Subcutaneous abdominal adipose tissue (tissue), 5 donors: Measurements from ENCODE around the gene SECISBP2.
A peak's percentile ranks its signal among the peaks of the same experiment; 100 is the strongest.

Experiments
- H3K27ac ChIP-seq: one replicate; pipeline ENCODE4 v1.7.0; 2013; ENCODE audit warnings: low read depth, mild to moderate bottlenecking, inconsistent platforms, low read length, moderate library complexity
- H3K27me3 ChIP-seq, 5 donors: one replicate each; pipeline ENCODE4 v1.7.0; 2013; ENCODE audit warnings: low read length in 5 of 5, inconsistent platforms in 1 of 5; ENCODE audit not compliant: control insufficient read depth in 5 of 5, insufficient read depth in 4 of 5
- H3K36me3 ChIP-seq, 5 donors: one replicate each; pipeline ENCODE4 v1.7.0; 2013; ENCODE audit warnings: low read length in 5 of 5; ENCODE audit not compliant: control insufficient read depth in 5 of 5, insufficient read depth in 5 of 5
- H3K4me1 ChIP-seq, 5 donors: one replicate each; pipeline ENCODE4 v1.7.0; 2013; ENCODE audit warnings: low read length in 5 of 5, mild to moderate bottlenecking in 3 of 5, moderate library complexity in 1 of 5; ENCODE audit not compliant: control insufficient read depth in 5 of 5, insufficient read depth in 5 of 5
- H3K4me3 ChIP-seq, 5 donors: one replicate each; pipeline ENCODE4 v1.7.0; 2013; ENCODE audit warnings: low read length in 5 of 5, low read depth in 1 of 5
- H3K9ac ChIP-seq, 5 donors: one replicate each; pipeline ENCODE4 v1.7.0; 2013; ENCODE audit warnings: low read length in 5 of 5, mild to moderate bottlenecking in 4 of 5, moderate library complexity in 3 of 5
- H3K9me3 ChIP-seq, 5 donors: one replicate each; pipeline ENCODE4 v1.7.0; 2013; ENCODE audit warnings: low read length in 5 of 5; ENCODE audit not compliant: control insufficient read depth in 5 of 5
- donor health status: healthy.
- donor health status: healthy.
- donor health status: healthy.
- donor health status: healthy.
- donor health status: healthy.

The SECISBP2 gene

DNA sequence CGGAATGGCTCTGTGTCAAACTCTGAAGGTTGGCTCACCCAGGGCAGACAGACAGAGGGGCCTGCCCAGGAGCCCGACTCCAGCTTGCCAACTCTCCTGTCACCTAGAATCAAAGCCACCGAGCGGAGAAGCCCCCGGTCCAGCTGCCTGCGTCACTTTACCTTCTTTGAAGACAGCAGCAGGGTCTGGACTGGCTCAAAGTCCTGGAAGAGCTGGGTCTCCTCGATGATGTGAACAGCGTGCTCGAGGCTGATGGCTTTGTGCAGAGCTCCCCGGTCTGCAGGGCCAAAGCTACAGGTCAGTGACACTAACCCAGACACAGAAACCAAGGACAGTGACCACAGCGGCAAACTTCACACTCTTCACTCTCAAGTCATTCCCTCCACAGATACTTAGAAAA lies 67.9 kb downstream of the SECISBP2 start:
- no peaks in the 10 kb centered on the region for H3K27me3 ChIP-seq
- no peak overlapping the region for H3K27ac ChIP-seq
- peaks cover 0 to 23% (median 2%) of the 10 kb centered on the region in 5 donors for H3K36me3 ChIP-seq
- H3K4me1 ChIP-seq: peaks cover 8 to 27% (median 20%) of the 10 kb centered on the region in 5 donors
- H3K9ac ChIP-seq: no peak overlapping the region
- no peak overlapping the region for H3K4me3 ChIP-seq
- H3K9me3 ChIP-seq: no peaks in the 10 kb centered on the region

DNA sequence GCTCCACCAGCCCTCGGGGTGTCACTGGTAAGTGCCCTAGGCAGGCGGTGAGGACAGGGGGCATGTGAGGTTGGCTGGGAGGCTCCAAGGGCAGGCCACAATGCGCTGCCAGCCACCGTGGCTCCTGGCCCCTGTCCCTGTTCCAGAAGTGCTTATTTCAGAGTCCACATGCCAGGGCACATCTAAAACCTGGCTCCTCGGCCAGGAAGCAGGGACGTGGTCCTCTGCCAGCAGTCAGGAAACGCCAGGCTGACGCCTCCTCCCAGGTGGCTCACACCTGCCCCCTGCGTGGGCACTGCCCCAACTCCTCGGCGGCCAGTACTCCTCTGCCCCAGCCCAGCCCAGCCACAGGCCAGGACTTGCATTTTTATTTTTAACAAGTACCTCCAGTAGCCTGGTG lies 68.5 kb downstream of the SECISBP2 start:
- H3K4me1 ChIP-seq: peaks cover 8 to 27% (median 20%) of the 10 kb centered on the region in 5 donors
- no peak overlapping the region for H3K9ac ChIP-seq
- H3K27ac ChIP-seq: peak overlapping the region; percentile 90
- no peaks in the 10 kb centered on the region for H3K9me3 ChIP-seq
- no peaks in the 10 kb centered on the region for H3K27me3 ChIP-seq
- no peak overlapping the region for H3K4me3 ChIP-seq
- H3K36me3 ChIP-seq: peaks cover 0 to 22% (median 2%) of the 10 kb centered on the region in 5 donors

DNA sequence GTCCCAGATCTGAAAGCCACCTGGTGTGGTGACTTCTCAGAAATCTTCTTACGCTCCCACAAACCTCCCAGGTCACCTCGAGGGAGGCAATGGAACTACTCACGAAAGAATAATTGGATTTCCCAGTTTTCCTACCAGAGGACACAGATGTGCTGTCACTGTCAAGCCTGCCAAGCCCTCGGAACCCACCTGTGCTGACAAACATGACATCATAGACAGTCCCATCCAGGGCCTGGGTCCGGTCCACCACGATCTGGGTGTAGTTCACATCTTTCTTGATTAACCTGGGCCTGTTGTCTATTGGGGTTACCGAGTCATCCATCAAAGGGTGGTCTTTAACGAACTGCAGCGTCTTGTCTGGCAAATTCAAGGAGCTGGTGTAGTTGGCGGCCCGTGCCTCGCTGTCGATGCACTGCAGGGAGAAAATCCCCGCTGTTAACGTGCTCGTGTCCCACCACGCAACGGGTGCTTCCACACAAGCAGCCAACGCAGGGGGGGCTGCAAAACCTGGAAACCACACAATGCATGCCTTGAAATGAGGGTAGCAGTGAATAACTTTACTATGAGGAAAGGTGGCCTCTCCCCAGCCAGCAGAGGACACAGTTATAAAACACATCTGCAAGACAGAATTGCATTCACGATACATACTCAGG lies 69.0 kb downstream of the SECISBP2 start:
- H3K4me1 ChIP-seq: peaks cover 8 to 27% (median 20%) of the 10 kb centered on the region in 5 donors
- peak overlapping the region; percentile 90 for H3K27ac ChIP-seq
- H3K27me3 ChIP-seq: no peaks in the 10 kb centered on the region
- no peaks in the 10 kb centered on the region for H3K9me3 ChIP-seq
- no peak overlapping the region for H3K4me3 ChIP-seq
- peaks cover 0 to 22% (median 2%) of the 10 kb centered on the region in 5 donors for H3K36me3 ChIP-seq
- no peak overlapping the region for H3K9ac ChIP-seq

DNA sequence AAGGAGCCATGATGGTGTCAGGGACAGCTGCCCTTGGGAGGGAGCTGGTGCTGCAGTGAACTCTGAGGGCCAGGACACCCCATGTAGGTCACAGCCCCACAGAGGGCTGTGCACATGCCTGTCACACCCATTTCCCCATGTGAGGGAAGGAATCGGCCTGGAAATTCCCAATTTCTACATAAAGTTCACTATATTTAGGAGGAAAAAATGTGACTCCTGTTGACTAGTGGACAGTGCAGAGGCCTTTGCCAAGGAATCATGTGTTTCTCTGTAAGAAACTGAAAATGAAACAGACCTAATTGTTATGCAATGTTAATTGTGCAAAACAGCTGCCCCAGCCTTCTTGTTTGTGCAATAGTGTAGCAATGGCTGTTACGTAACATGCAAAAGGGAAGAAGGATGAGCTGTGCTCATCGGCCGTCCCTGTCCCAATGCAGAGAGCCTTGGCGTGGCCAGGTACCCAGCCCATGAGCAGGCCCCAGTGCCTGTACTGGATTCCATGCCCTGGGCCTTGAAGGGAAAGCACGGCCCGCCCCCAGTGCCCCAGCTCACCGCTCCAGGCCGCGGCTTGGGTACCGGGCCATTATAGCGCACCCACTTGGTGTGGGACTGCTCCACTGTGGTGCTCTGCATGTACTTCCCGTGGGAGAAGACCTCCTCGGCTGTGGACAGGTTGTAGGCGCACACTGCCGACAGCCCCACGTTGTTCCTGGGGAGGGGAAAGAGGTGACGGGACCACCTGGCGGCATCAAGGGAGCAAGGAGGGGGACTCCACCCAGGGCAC lies 70.0 kb downstream of the SECISBP2 start:
- Histone ChIP-seq H3K9ac (peak overlapping the region in 1 of 5 donors; percentile 56), H3K4me1 (peaks cover 8 to 27% (median 20%) of the 10 kb centered on the region in 5 donors), H3K27me3 (no peaks in the 10 kb centered on the region), H3K4me3 (no peak overlapping the region), H3K9me3 (no peaks in the 10 kb centered on the region), H3K27ac (peak overlapping the region; percentile 90), H3K36me3 (peaks cover 0 to 24% (median 2%) of the 10 kb centered on the region in 5 donors)

DNA sequence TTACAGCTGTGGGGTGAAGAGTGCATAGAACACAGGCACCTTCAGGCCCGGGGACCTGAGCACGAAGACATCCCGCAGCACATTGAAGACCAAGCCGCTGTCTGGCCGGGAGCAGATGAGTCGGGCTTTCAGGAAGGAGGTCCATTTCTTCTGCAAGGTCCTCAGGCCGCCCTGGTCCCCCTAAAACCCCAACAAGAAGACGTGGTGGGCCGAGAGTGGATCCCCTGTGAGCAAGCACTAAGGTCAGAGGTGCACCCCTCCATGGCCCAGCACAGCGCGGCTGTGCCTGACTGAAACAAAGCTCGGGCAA lies 70.5 kb downstream of the SECISBP2 start:
- Histone ChIP-seq H3K4me3 (no peak overlapping the region), H3K27ac (peak overlapping the region; percentile 41), H3K27me3 (no peaks in the 10 kb centered on the region), H3K4me1 (peaks cover 8 to 27% (median 20%) of the 10 kb centered on the region in 5 donors), H3K9ac (no peak overlapping the region), H3K36me3 (peaks cover 0 to 24% (median 2%) of the 10 kb centered on the region in 5 donors), H3K9me3 (no peaks in the 10 kb centered on the region)

DNA sequence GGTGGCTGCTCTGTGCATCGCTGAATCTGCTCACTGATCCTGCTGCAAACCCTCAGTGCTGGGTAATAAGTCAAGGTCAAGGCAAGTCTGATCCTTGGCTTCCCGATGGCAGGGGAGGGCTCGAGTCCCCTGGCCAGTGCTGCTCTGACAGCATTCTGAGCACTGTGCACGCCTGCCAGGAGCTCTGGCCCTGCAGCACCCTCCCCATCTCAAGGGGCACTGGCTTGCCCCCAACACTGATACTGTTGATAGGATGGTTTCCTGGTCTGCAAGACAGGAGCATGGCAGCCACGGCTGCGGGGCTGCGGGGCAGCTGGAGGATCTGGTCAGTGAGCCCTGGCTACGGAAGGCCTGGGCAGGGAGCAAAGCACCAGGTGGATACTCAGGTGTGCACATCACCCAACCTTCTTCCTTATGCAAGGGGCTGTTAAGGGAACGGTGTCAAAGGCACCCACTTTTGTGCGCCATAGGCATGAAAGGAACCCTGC lies 71.8 kb downstream of the SECISBP2 start:
- H3K4me3 ChIP-seq: no peak overlapping the region
- no peaks in the 10 kb centered on the region for H3K9me3 ChIP-seq
- no peak overlapping the region for H3K27ac ChIP-seq
- no peak overlapping the region for H3K9ac ChIP-seq
- peaks cover 8 to 27% (median 20%) of the 10 kb centered on the region in 5 donors for H3K4me1 ChIP-seq
- peaks cover 0 to 21% (median 2%) of the 10 kb centered on the region in 5 donors for H3K36me3 ChIP-seq
- H3K27me3 ChIP-seq: no peaks in the 10 kb centered on the region

DNA sequence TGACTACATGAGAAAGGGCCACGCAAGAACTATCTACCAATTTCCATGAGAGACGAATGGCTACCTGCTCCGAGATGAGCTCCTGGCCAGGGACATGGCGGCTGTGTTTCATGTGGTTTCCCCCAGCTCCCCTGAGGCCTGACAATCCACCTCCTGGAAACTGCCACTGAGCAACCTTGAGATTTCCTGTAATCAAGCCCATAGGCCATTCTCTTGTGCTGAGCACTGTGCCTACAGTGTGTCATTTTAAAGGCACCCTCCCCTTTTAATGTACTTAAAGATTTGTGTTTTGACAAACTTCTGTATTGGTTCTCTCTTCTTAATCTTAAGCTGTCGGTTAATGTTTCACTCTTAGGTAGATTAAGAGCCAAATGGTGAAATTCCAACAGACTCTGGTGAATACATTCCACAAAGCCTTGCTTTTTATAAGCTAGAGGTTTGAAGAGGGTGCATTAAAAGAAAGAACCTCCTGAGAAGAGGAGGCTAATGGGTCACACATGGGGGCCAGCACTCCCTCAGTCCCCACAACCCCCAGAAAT lies 72.3 kb downstream of the SECISBP2 start:
- Histone ChIP-seq H3K36me3 (peaks cover 0 to 22% (median 2%) of the 10 kb centered on the region in 5 donors), H3K4me3 (no peak overlapping the region), H3K27ac (no peak overlapping the region), H3K27me3 (no peaks in the 10 kb centered on the region), H3K4me1 (peaks cover 8 to 27% (median 20%) of the 10 kb centered on the region in 5 donors), H3K9me3 (no peaks in the 10 kb centered on the region), H3K9ac (no peak overlapping the region)

DNA sequence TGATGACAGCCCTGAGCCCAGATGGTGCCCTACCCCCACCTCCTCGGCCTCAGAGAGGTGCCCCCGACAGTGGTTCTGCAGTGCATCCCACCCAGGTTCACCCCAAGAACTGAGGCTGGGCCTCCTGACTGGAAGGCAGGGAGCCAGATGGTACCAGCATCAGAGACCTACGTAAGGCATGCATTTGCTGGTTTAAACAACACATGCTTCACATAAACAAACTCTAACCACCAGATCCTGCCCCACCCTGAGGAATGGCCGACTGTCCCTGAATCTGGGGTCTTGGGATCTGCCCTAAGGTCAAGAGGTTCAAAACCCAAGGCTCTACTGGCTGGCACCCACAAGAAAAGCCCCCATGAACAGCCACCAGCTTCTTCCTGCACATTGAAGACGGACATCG lies 73.3 kb downstream of the SECISBP2 start:
- H3K27me3 ChIP-seq: no peaks in the 10 kb centered on the region
- H3K9ac ChIP-seq: no peak overlapping the region
- H3K27ac ChIP-seq: no peak overlapping the region
- H3K9me3 ChIP-seq: no peaks in the 10 kb centered on the region
- no peak overlapping the region for H3K4me3 ChIP-seq
- peaks cover 0 to 28% (median 5%) of the 10 kb centered on the region in 5 donors for H3K36me3 ChIP-seq
- H3K4me1 ChIP-seq: peaks cover 8 to 25% (median 20%) of the 10 kb centered on the region in 5 donors

DNA sequence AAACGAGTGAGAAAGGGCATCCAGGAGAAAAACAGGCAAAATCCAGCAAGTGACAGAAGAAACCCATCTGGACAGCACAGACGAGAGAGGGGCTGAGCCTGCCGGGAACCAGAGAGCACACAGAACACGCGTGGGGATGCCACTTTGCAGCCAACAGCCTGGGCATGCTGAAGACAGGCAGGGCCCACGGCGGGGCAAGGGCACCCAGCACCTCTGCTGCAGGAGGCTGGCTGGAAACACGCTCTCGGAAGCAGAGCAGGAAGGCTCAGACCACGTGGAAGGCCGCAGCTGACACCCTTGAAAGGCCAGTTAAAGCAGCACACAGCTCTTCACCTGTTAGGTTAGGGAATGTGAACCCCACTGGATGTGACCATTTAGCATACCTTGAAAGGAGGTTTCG lies 76.1 kb downstream of the SECISBP2 start:
- Histone ChIP-seq H3K4me1 (peaks cover 0 to 6% (median 3%) of the 10 kb centered on the region in 5 donors), H3K9me3 (no peaks in the 10 kb centered on the region), H3K36me3 (peaks cover 0 to 26% (median 3%) of the 10 kb centered on the region in 5 donors), H3K27ac (no peak overlapping the region), H3K9ac (no peak overlapping the region), H3K4me3 (no peak overlapping the region), H3K27me3 (no peaks in the 10 kb centered on the region)
